ENCODE results near the gene GJA1.
"Not testable (repeated sequence)": the region's sequence is repeated elsewhere in the genome, so short reads cannot be mapped to it uniquely, and the experiment has no call there.

GJA1 gene

GRCh38 chr6:121395736-121396135 lies 39.7 kb upstream of the GJA1 start:
- no peaks in the 10 kb centered on the region for H3K36me3 ChIP-seq (ENCODE audit: control insufficient read depth in 1 of 2, insufficient read depth in 2 of 2, low read depth in 1 of 2, low read length in 2 of 2)
- no peaks in the 10 kb centered on the region for H3K79me1 ChIP-seq (replicated peaks; ENCODE audit: low read length, poor library complexity, severe bottlenecking)
- H3K4ac ChIP-seq (ENCODE audit: low read depth in 1 of 2, low read length in 2 of 2) = no peak overlapping the region
- H3K4me1 ChIP-seq (ENCODE audit: control insufficient read depth, insufficient read depth, low read depth, low read length) = no peaks in the 10 kb centered on the region
- H3K23ac ChIP-seq (ENCODE audit: low read length in 2 of 2) = no peak overlapping the region
- no peak overlapping the region for H3K18ac ChIP-seq (ENCODE audit: low read depth in 1 of 2, low read length in 2 of 2)
- H3K27me3 ChIP-seq (ENCODE audit: control insufficient read depth in 1 of 2, insufficient read depth in 1 of 2, low read length in 2 of 2) = no peaks in the 10 kb centered on the region
- H4K8ac ChIP-seq (ENCODE audit: low read length) = no peak overlapping the region
- no peak overlapping the region for H2BK120ac ChIP-seq (ENCODE audit: low read depth, low read length)
- no peak overlapping the region for H3K4me3 ChIP-seq (ENCODE audit: insufficient read depth in 1 of 2, low read depth in 1 of 2, low read length in 2 of 2)
- WGBS = 100% methylated on average over 2 of the region's 4 CpGs
- no peak overlapping the region for H3K4me2 ChIP-seq (ENCODE audit: low read length, poor library complexity, severe bottlenecking)
- H3K14ac ChIP-seq (ENCODE audit: low read length in 2 of 2) = no peak overlapping the region
- H2AK5ac ChIP-seq (ENCODE audit: low read length, severe bottlenecking) = no peak overlapping the region
- no peak overlapping the region for H3K27ac ChIP-seq (ENCODE audit: low read length, poor library complexity, severe bottlenecking)
- H3K9me3 ChIP-seq (ENCODE audit: control insufficient read depth, low read length) = no peaks in the 10 kb centered on the region
- no peak overlapping the region for H2BK12ac ChIP-seq (ENCODE audit: low read length in 2 of 2)
- no peak overlapping the region for H2BK5ac ChIP-seq (ENCODE audit: low read depth, low read length, poor library complexity, severe bottlenecking)
- H4K91ac ChIP-seq (ENCODE audit: low read length) = no peak overlapping the region
- no peak overlapping the region for H2BK15ac ChIP-seq (ENCODE audit: low read depth, poor library complexity, severe bottlenecking)
- H2AFZ ChIP-seq (ENCODE audit: low read depth, low read length) = no peak overlapping the region
- no peak overlapping the region for H3K9ac ChIP-seq (ENCODE audit: low read length)
- DNase-seq = no peak

- not testable (repeated sequence) for H3K23ac ChIP-seq (ENCODE audit: low read length in 2 of 2); H3K4ac ChIP-seq (ENCODE audit: low read depth in 1 of 2, low read length in 2 of 2); H2AFZ ChIP-seq (ENCODE audit: low read depth, low read length); H2BK5ac ChIP-seq (ENCODE audit: low read depth, low read length, poor library complexity, severe bottlenecking); H3K14ac ChIP-seq (ENCODE audit: low read length in 2 of 2); H3K27me3 ChIP-seq (ENCODE audit: control insufficient read depth in 1 of 2, insufficient read depth in 1 of 2, low read length in 2 of 2); H3K4me2 ChIP-seq (ENCODE audit: low read length, poor library complexity, severe bottlenecking); H3K18ac ChIP-seq (ENCODE audit: low read depth in 1 of 2, low read length in 2 of 2); H3K9ac ChIP-seq (ENCODE audit: low read length); H4K8ac ChIP-seq (ENCODE audit: low read length); H2BK12ac ChIP-seq (ENCODE audit: low read length in 2 of 2); H4K91ac ChIP-seq (ENCODE audit: low read length); H3K36me3 ChIP-seq (ENCODE audit: control insufficient read depth in 1 of 2, insufficient read depth in 2 of 2, low read depth in 1 of 2, low read length in 2 of 2); H2BK120ac ChIP-seq (ENCODE audit: low read depth, low read length); H2BK15ac ChIP-seq (ENCODE audit: low read depth, poor library complexity, severe bottlenecking); H2AK5ac ChIP-seq (ENCODE audit: low read length, severe bottlenecking); H3K9me3 ChIP-seq (ENCODE audit: control insufficient read depth, low read length); H3K27ac ChIP-seq (ENCODE audit: low read length, poor library complexity, severe bottlenecking); H3K79me1 ChIP-seq (replicated peaks; ENCODE audit: low read length, poor library complexity, severe bottlenecking); H3K4me1 ChIP-seq (ENCODE audit: control insufficient read depth, insufficient read depth, low read depth, low read length); DNase-seq; H3K4me3 ChIP-seq (ENCODE audit: insufficient read depth in 1 of 2, low read depth in 1 of 2, low read length in 2 of 2)
- WGBS = 77% methylated on average over 6 of the region's 6 CpGs
Measured at GRCh38 chr6:121397188-121397587, 38.3 kb upstream of the GJA1 start.

- H2AFZ ChIP-seq (ENCODE audit: low read depth, low read length) = no peak overlapping the region
- H3K4me2 ChIP-seq (ENCODE audit: low read length, poor library complexity, severe bottlenecking) = no peak overlapping the region
- no peaks in the 10 kb centered on the region for H3K4me1 ChIP-seq (ENCODE audit: control insufficient read depth, insufficient read depth, low read depth, low read length)
- H3K9me3 ChIP-seq (ENCODE audit: control insufficient read depth, low read length) = no peaks in the 10 kb centered on the region
- no peak overlapping the region for H3K23ac ChIP-seq (ENCODE audit: low read length in 2 of 2)
- H4K8ac ChIP-seq (ENCODE audit: low read length) = no peak overlapping the region
- no peak overlapping the region for H2BK15ac ChIP-seq (ENCODE audit: low read depth, poor library complexity, severe bottlenecking)
- H3K27me3 ChIP-seq (ENCODE audit: control insufficient read depth in 1 of 2, insufficient read depth in 1 of 2, low read length in 2 of 2) = no peaks in the 10 kb centered on the region
- no peak overlapping the region for H2BK12ac ChIP-seq (ENCODE audit: low read length in 2 of 2)
- WGBS = 58% methylated on average over 1 of the region's 2 CpGs
- no peak overlapping the region for H3K4ac ChIP-seq (ENCODE audit: low read depth in 1 of 2, low read length in 2 of 2)
- no peak overlapping the region for H4K91ac ChIP-seq (ENCODE audit: low read length)
- DNase-seq = peak; percentile 30
- H3K4me3 ChIP-seq (ENCODE audit: insufficient read depth in 1 of 2, low read depth in 1 of 2, low read length in 2 of 2) = no peak overlapping the region
- H3K9ac ChIP-seq (ENCODE audit: low read length) = no peak overlapping the region
- no peak overlapping the region for H2AK5ac ChIP-seq (ENCODE audit: low read length, severe bottlenecking)
- no peak overlapping the region for H2BK5ac ChIP-seq (ENCODE audit: low read depth, low read length, poor library complexity, severe bottlenecking)
- no peaks in the 10 kb centered on the region for H3K36me3 ChIP-seq (ENCODE audit: control insufficient read depth in 1 of 2, insufficient read depth in 2 of 2, low read depth in 1 of 2, low read length in 2 of 2)
- no peak overlapping the region for H3K14ac ChIP-seq (ENCODE audit: low read length in 2 of 2)
- H3K27ac ChIP-seq (ENCODE audit: low read length, poor library complexity, severe bottlenecking) = no peak overlapping the region
- no peak overlapping the region for H2BK120ac ChIP-seq (ENCODE audit: low read depth, low read length)
- no peaks in the 10 kb centered on the region for H3K79me1 ChIP-seq (replicated peaks; ENCODE audit: low read length, poor library complexity, severe bottlenecking)
- H3K18ac ChIP-seq (ENCODE audit: low read depth in 1 of 2, low read length in 2 of 2) = no peak overlapping the region
Measured at GRCh38 chr6:121398127-121398526, 37.3 kb upstream of the GJA1 start.

- no peak overlapping the region for H2AFZ ChIP-seq (ENCODE audit: low read depth, low read length)
- DNase-seq = no peak
- H3K9me3 ChIP-seq (ENCODE audit: control insufficient read depth, low read length) = no peaks in the 10 kb centered on the region
- H2BK120ac ChIP-seq (ENCODE audit: low read depth, low read length) = no peak overlapping the region
- no peak overlapping the region for H3K27ac ChIP-seq (ENCODE audit: low read length, poor library complexity, severe bottlenecking)
- H3K79me1 ChIP-seq (replicated peaks; ENCODE audit: low read length, poor library complexity, severe bottlenecking) = no peaks in the 10 kb centered on the region
- 84% methylated on average over 2 of the region's 2 CpGs for WGBS
- H3K36me3 ChIP-seq (ENCODE audit: control insufficient read depth in 1 of 2, insufficient read depth in 2 of 2, low read depth in 1 of 2, low read length in 2 of 2) = no peaks in the 10 kb centered on the region
- no peak overlapping the region for H4K91ac ChIP-seq (ENCODE audit: low read length)
- H2BK5ac ChIP-seq (ENCODE audit: low read depth, low read length, poor library complexity, severe bottlenecking) = no peak overlapping the region
- no peaks in the 10 kb centered on the region for H3K27me3 ChIP-seq (ENCODE audit: control insufficient read depth in 1 of 2, insufficient read depth in 1 of 2, low read length in 2 of 2)
- H3K4ac ChIP-seq (ENCODE audit: low read depth in 1 of 2, low read length in 2 of 2) = no peak overlapping the region
- no peak overlapping the region for H3K9ac ChIP-seq (ENCODE audit: low read length)
- H4K8ac ChIP-seq (ENCODE audit: low read length) = no peak overlapping the region
- no peak overlapping the region for H3K4me3 ChIP-seq (ENCODE audit: insufficient read depth in 1 of 2, low read depth in 1 of 2, low read length in 2 of 2)
- H2AK5ac ChIP-seq (ENCODE audit: low read length, severe bottlenecking) = no peak overlapping the region
- no peak overlapping the region for H2BK15ac ChIP-seq (ENCODE audit: low read depth, poor library complexity, severe bottlenecking)
- no peak overlapping the region for H3K23ac ChIP-seq (ENCODE audit: low read length in 2 of 2)
- no peak overlapping the region for H2BK12ac ChIP-seq (ENCODE audit: low read length in 2 of 2)
- H3K4me1 ChIP-seq (ENCODE audit: control insufficient read depth, insufficient read depth, low read depth, low read length) = no peaks in the 10 kb centered on the region
- H3K14ac ChIP-seq (ENCODE audit: low read length in 2 of 2) = no peak overlapping the region
- H3K4me2 ChIP-seq (ENCODE audit: low read length, poor library complexity, severe bottlenecking) = no peak overlapping the region
- no peak overlapping the region for H3K18ac ChIP-seq (ENCODE audit: low read depth in 1 of 2, low read length in 2 of 2)
Measured at GRCh38 chr6:121399966-121400365, 35.5 kb upstream of the GJA1 start.

All from mesenchymal stem cell (in vitro differentiated cells and primary cell).